ENCODE measurements around the gene ATP1A2. TPM values are rescaled to one million over a fixed set of nuclear protein-coding genes. Genes with fewer than 3 reads are reported as not detected.

The ATP1A2 gene
- total and polyA plus RNA-seq, 4 donors = 0.09 to 1.5 (median 0.29) TPM

DNA sequence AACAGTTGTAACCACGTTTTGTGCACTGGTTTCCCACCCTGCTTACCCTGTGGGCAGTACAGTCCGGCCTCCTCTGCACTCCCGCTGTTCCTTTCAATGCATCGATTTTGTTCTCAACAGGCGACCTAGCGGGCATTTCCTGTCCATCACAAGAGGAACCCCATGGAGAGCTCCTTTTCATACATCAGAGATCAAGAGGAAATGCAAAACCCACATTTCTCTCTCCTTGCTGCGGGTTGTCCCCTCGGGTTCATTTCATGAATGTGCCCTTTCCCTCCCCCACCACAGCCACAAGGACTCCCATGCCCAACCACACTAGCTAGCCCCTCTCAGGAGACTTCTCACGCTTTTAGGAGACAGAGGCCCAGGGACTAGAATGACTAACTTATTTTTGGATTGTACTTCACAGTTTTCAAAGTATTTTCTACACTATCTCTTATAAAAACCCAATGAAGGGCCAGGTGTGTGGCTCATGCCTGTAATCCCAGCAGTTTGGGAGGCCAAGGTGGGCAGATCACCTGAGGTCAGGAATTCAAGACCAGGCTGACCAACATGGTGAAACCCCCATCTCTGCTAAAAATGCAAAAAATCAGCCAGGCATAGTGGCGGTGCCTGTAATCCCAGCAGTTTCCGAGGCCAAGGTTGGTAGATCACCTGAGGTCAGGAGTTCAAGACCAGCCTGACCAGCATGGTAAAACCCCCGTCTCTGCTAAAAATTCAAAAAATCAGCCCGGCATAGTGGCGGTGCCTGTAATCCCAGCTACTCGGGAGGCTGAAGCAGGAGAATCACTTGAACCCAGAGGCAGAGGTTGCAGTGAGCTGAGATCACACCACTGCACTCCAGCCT, 54.2 kb downstream of the ATP1A2 start (continued):
- TF ChIP-seq RAD21 (IDR thresholded peaks at IDR 0.05) = no peak
- no peak for TF ChIP-seq NR2F2 (IDR thresholded peaks at IDR 0.05)
- TF ChIP-seq, protein P1, sequence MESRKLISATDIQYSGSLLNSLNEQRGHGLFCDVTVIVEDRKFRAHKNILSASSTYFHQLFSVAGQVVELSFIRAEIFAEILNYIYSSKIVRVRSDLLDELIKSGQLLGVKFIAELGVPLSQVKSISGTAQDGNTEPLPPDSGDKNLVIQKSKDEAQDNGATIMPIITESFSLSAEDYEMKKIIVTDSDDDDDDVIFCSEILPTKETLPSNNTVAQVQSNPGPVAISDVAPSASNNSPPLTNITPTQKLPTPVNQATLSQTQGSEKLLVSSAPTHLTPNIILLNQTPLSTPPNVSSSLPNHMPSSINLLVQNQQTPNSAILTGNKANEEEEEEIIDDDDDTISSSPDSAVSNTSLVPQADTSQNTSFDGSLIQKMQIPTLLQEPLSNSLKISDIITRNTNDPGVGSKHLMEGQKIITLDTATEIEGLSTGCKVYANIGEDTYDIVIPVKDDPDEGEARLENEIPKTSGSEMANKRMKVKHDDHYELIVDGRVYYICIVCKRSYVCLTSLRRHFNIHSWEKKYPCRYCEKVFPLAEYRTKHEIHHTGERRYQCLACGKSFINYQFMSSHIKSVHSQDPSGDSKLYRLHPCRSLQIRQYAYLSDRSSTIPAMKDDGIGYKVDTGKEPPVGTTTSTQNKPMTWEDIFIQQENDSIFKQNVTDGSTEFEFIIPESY (IDR thresholded peaks at IDR 0.05) = no peak
- TF ChIP-seq, protein P2, sequence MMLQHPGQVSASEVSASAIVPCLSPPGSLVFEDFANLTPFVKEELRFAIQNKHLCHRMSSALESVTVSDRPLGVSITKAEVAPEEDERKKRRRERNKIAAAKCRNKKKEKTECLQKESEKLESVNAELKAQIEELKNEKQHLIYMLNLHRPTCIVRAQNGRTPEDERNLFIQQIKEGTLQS (IDR thresholded peaks at IDR 0.05) = no peak
- TF ChIP-seq FOXA1 (IDR thresholded peaks at IDR 0.05) = no peak

DNA sequence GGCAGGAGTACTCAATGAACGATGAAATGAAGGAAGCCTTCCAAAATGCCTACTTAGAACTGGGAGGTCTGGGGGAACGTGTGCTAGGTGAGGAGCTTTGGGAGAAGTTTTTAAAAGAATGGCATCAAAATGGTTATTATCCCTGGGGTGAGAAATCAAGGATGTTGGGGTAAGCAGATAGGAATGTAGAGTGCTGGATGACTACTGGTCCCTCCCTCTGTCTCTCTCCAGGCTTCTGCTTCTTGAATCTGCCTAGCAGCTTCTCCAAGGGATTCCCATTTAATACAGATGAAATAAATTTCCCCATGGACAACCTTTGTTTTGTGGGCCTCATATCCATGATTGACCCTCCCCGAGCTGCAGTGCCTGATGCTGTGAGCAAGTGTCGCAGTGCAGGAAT, 55.8 kb downstream of the ATP1A2 start:
- no peak for TF ChIP-seq REST (IDR thresholded peaks at IDR 0.05)
- no peak for TF ChIP-seq RAD21 (IDR thresholded peaks at IDR 0.05)
- TF ChIP-seq, protein P3, sequence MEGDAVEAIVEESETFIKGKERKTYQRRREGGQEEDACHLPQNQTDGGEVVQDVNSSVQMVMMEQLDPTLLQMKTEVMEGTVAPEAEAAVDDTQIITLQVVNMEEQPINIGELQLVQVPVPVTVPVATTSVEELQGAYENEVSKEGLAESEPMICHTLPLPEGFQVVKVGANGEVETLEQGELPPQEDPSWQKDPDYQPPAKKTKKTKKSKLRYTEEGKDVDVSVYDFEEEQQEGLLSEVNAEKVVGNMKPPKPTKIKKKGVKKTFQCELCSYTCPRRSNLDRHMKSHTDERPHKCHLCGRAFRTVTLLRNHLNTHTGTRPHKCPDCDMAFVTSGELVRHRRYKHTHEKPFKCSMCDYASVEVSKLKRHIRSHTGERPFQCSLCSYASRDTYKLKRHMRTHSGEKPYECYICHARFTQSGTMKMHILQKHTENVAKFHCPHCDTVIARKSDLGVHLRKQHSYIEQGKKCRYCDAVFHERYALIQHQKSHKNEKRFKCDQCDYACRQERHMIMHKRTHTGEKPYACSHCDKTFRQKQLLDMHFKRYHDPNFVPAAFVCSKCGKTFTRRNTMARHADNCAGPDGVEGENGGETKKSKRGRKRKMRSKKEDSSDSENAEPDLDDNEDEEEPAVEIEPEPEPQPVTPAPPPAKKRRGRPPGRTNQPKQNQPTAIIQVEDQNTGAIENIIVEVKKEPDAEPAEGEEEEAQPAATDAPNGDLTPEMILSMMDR (IDR thresholded peaks at IDR 0.05; ENCODE audit: low read depth, low read length, missing input control) = no peak
- TF ChIP-seq NR2F2 (IDR thresholded peaks at IDR 0.05) = no peak
- no peak for TF ChIP-seq EGR1 (IDR thresholded peaks at IDR 0.05; ENCODE audit: low read depth in 2 of 2)
- TF ChIP-seq TAF1 (conservative IDR thresholded peaks at IDR 0.05) = no peak
- no peak for TF ChIP-seq RXRA (IDR thresholded peaks at IDR 0.05)
- Histone ChIP-seq H3K4me3 (ENCODE audit: low read depth in 1 of 3, low read length in 3 of 3) (no peak overlapping the region), H3K4me1 (ENCODE audit: control insufficient read depth in 4 of 4, insufficient read depth in 4 of 4, low read length in 3 of 4) (no peaks in the 10 kb centered on the region), H3K27ac (ENCODE audit: low read depth in 1 of 2, low read length in 2 of 2) (no peak overlapping the region), H3K9me3 (ENCODE audit: control insufficient read depth in 4 of 4, low read length in 3 of 4) (no peaks in the 10 kb centered on the region), H3K9ac (ENCODE audit: low read depth in 1 of 2, low read length in 2 of 2) (no peak overlapping the region), H3K27me3 (ENCODE audit: control insufficient read depth in 4 of 4, insufficient read depth in 4 of 4, low read length in 3 of 4) (peaks cover 0 to 2% (median 0%) of the 10 kb centered on the region in 4 donors), H3K36me3 (ENCODE audit: control insufficient read depth in 4 of 4, insufficient read depth in 3 of 4, low read depth in 1 of 4, low read length in 3 of 4) (no peaks in the 10 kb centered on the region)
- WGBS = 92% methylated on average over 4 of the region's 4 CpGs
- no peak for DNase-seq (ENCODE audit: low spot score)

- DNase-seq (ENCODE audit: low spot score) = no peak
- 67% methylated on average over 9 of the region's 9 CpGs for WGBS
- H3K4me3 ChIP-seq (ENCODE audit: low read depth in 1 of 3, low read length in 3 of 3) = no peak overlapping the region
- no peaks in the 10 kb centered on the region for H3K36me3 ChIP-seq (ENCODE audit: control insufficient read depth in 4 of 4, insufficient read depth in 3 of 4, low read depth in 1 of 4, low read length in 3 of 4)
- no peaks in the 10 kb centered on the region for H3K4me1 ChIP-seq (ENCODE audit: control insufficient read depth in 4 of 4, insufficient read depth in 4 of 4, low read length in 3 of 4)
- no peaks in the 10 kb centered on the region for H3K9me3 ChIP-seq (ENCODE audit: control insufficient read depth in 4 of 4, low read length in 3 of 4)
- no peak overlapping the region for H3K27ac ChIP-seq (ENCODE audit: low read depth in 1 of 2, low read length in 2 of 2)
- H3K27me3 ChIP-seq (ENCODE audit: control insufficient read depth in 4 of 4, insufficient read depth in 4 of 4, low read length in 3 of 4) = peaks cover 0 to 2% (median 0%) of the 10 kb centered on the region in 4 donors
- H3K9ac ChIP-seq (ENCODE audit: low read depth in 1 of 2, low read length in 2 of 2) = no peak overlapping the region
- no peak for TF ChIP-seq FOXA2 (IDR thresholded peaks at IDR 0.05)
- TF ChIP-seq NR2F2 (IDR thresholded peaks at IDR 0.05) = no peak
- TF ChIP-seq RXRA (IDR thresholded peaks at IDR 0.05) = no peak
- no peak for TF ChIP-seq HNF4A (conservative IDR thresholded peaks at IDR 0.05)
- TF ChIP-seq MAX (IDR thresholded peaks at IDR 0.05) = no peak
- no peak for TF ChIP-seq GABPA (IDR thresholded peaks at IDR 0.05 in 1 of 2, conservative IDR thresholded peaks at IDR 0.05 in 1 of 2)
- no peak for TF ChIP-seq YY1 (IDR thresholded peaks at IDR 0.05)
- TF ChIP-seq, protein P3 (IDR thresholded peaks at IDR 0.05; ENCODE audit: low read depth, low read length, missing input control) = no peak
- no peak for TF ChIP-seq TAF1 (conservative IDR thresholded peaks at IDR 0.05)
- no peak for TF ChIP-seq EGR1 (IDR thresholded peaks at IDR 0.05; ENCODE audit: low read depth in 2 of 2)
These were observed 56.4 kb downstream of the ATP1A2 start for GRCh38 chr1:160171980-160172379.
